ENCODE measurements around the gene TMEM163.

TMEM163 gene

GRCh38 chr2:134432435-134432883 lies 286.3 kb downstream of the TMEM163 start:
- ChIA-PET POLR2A (no interaction called here), CTCF (interaction anchor here (0.6 to 6.5 kb wide), 6 partner anchors 14 to 588 kb away, joined by 3 to 43 read pairs (median 4); no protein-coding TSS in a partner anchor)
- TF ChIP-seq CTCF (IDR thresholded peaks at IDR 0.05; ENCODE audit: control extremely low read depth, extremely low read depth, low read depth, missing control alignments), result no peak
- DNase-seq (ENCODE audit: extremely low spot score), result no peak

GRCh38 chr2:134431838-134432434 lies 286.9 kb downstream of the TMEM163 start:
- DNase-seq (ENCODE audit: extremely low spot score), result no peak
- CTCF ChIA-PET, result interaction anchor here (0.6 to 6.5 kb wide), 7 partner anchors 9 to 588 kb away, joined by 3 to 43 read pairs (median 4); no protein-coding TSS in a partner anchor
- TF ChIP-seq CTCF (IDR thresholded peaks at IDR 0.05; ENCODE audit: control extremely low read depth, extremely low read depth, low read depth, missing control alignments), result no peak
- POLR2A ChIA-PET, result no interaction called here

DNA sequence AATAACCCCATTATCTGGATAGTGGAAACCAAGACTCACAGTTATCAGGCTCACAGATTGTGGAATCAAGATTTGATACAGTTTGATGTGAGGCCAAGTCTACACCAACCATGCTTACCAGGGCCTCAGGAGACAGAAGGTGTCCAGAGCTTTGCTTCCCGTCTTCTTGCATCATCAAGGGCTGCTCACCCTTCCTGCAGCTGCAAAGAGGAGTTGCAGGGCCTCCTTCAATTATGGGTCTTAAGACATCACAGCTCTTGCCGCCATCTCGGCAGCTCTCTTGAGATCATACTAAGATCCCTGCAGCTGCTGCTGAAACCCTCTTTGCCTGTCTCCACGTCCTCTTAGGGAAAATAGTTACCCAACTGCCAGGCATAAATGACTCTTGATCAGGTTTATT lies 288.9 kb downstream of the TMEM163 start:
- no peak for TF ChIP-seq CTCF (IDR thresholded peaks at IDR 0.05; ENCODE audit: control extremely low read depth, extremely low read depth, low read depth, missing control alignments)
- no peak for DNase-seq (ENCODE audit: extremely low spot score)
- CTCF ChIA-PET, result interaction anchor here (1.9 to 6.5 kb wide), 4 partner anchors 9 to 311 kb away, joined by 5 to 43 read pairs (median 8); no protein-coding TSS in a partner anchor
- POLR2A ChIA-PET, result no interaction called here

GRCh38 chr2:134426721-134427120 lies 292.1 kb downstream of the TMEM163 start:
- TF ChIP-seq CTCF (IDR thresholded peaks at IDR 0.05; ENCODE audit: control extremely low read depth, extremely low read depth, low read depth, missing control alignments), result no peak
- no peak for DNase-seq (ENCODE audit: extremely low spot score)
- CTCF ChIA-PET, result interaction anchor here (1.1 to 6.5 kb wide), 7 partner anchors 9 to 181 kb away, joined by 3 to 43 read pairs (median 5); no protein-coding TSS in a partner anchor
- POLR2A ChIA-PET, result no interaction called here

DNA sequence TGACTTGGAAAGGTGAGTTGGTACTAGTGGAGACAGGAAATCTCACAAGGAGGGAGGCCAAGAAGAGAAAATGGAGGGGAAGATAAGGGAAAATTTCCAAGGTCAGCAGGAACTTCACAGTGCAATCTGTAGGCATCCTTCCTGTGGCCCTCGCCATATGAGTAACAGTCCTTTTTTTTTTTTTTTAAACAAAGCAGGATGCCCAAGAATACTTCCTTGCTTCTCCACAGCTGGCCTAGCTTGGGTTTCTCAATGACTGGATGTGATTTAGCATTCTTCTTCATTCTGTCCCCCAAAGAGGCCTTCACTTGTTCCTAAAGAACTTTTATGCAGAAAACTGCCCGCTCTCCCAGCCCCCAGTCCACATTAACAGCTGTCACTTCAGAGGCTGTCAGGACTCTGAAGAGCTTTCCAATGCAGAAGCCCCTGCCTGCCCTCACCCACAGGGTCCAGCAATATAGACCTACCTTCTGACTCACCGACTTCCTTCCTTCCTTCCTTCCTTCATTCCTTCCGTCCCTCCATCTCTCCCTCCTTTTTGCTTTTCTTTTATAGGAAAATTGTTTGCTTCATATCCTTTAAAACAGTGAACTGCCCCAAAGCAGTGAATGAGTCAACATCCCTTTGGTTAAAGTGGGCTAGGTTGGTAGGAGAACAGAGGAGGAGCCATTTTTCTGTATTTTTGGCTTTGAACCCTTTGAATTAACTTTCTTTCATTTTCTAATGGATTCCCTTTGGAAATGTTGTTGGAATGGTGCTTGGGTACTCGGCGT lies 292.9 kb downstream of the TMEM163 start:
- no peak for TF ChIP-seq CTCF (IDR thresholded peaks at IDR 0.05; ENCODE audit: control extremely low read depth, extremely low read depth, low read depth, missing control alignments)
- CTCF ChIA-PET, result interaction anchor here (1.2 to 4.0 kb wide), 5 partner anchors 9 to 180 kb away, joined by 4 to 18 read pairs (median 7); no protein-coding TSS in a partner anchor
- POLR2A ChIA-PET, result no interaction called here
- DNase-seq (ENCODE audit: extremely low spot score), result no peak

- CTCF ChIA-PET, result interaction anchor here (0.8 to 2.6 kb wide), 5 partner anchors 10 to 303 kb away, joined by 3 to 19 read pairs (median 3); no protein-coding TSS in a partner anchor
- POLR2A ChIA-PET, result no interaction called here
Measured at GRCh38 chr2:134421556-134422328, 297.1 kb downstream of the TMEM163 start.

More at GRCh38 chr2:134421556-134422328, 297.1 kb downstream of the TMEM163 start:
- DNase-seq (ENCODE audit: extremely low spot score), result no peak
- no peak for TF ChIP-seq CTCF (IDR thresholded peaks at IDR 0.05; ENCODE audit: control extremely low read depth, extremely low read depth, low read depth, missing control alignments)
